ENCODE results near the gene ASPSCR1. TPM values are rescaled to one million over a fixed set of nuclear protein-coding genes. Genes with fewer than 3 reads are reported as not detected.

Gene ASPSCR1
- total and polyA plus RNA-seq, 2 of the 13 experiments (the other 11 are each of a cell fraction or from before 2014, with no cell fraction given) = 274 to 314 TPM

GRCh38 chr17:81959362-81960129 is 17.9 kb upstream of the ASPSCR1 start (continued):
- TF ChIP-seq ZNF788 (CRISPR knock-in tag; IDR thresholded peaks at IDR 0.05; ENCODE audit: borderline replicate concordance) (peak; percentile 40; the same call in 1 of the 2 replicates), TEAD2 (CRISPR knock-in tag; IDR thresholded peaks at IDR 0.05) (no peak), ZFP90 (CRISPR knock-in tag; IDR thresholded peaks at IDR 0.05; ENCODE audit: borderline replicate concordance) (no peak), USF2 (IDR thresholded peaks at IDR 0.05; ENCODE audit: low read depth, low read length) (no peak), USF2 (CRISPR knock-in tag; IDR thresholded peaks at IDR 0.05; ENCODE audit: borderline replicate concordance) (no peak), ZNF746 (CRISPR knock-in tag; IDR thresholded peaks at IDR 0.05) (no peak; the same call in 1 of the 2 replicates), FOSL1 (CRISPR knock-in tag; IDR thresholded peaks at IDR 0.05; ENCODE audit: borderline replicate concordance) (no peak), ZSCAN20 (CRISPR knock-in tag; IDR thresholded peaks at IDR 0.05; ENCODE audit: borderline replicate concordance) (no peak), XRCC5 (optimal IDR thresholded peaks at IDR 0.05; ENCODE audit: low read length) (peak; percentile 74), REXO4 (CRISPR knock-in tag; IDR thresholded peaks at IDR 0.05; ENCODE audit: borderline replicate concordance) (no peak), HCFC1 (IDR thresholded peaks at IDR 0.05; ENCODE audit: low read depth, low read length) (no peak), RXRA (CRISPR knock-in tag; IDR thresholded peaks at IDR 0.05) (peak; percentile 60), CEBPZ (IDR thresholded peaks at IDR 0.05; ENCODE audit: low read length) (no peak)
- TF ChIP-seq, protein P1, sequence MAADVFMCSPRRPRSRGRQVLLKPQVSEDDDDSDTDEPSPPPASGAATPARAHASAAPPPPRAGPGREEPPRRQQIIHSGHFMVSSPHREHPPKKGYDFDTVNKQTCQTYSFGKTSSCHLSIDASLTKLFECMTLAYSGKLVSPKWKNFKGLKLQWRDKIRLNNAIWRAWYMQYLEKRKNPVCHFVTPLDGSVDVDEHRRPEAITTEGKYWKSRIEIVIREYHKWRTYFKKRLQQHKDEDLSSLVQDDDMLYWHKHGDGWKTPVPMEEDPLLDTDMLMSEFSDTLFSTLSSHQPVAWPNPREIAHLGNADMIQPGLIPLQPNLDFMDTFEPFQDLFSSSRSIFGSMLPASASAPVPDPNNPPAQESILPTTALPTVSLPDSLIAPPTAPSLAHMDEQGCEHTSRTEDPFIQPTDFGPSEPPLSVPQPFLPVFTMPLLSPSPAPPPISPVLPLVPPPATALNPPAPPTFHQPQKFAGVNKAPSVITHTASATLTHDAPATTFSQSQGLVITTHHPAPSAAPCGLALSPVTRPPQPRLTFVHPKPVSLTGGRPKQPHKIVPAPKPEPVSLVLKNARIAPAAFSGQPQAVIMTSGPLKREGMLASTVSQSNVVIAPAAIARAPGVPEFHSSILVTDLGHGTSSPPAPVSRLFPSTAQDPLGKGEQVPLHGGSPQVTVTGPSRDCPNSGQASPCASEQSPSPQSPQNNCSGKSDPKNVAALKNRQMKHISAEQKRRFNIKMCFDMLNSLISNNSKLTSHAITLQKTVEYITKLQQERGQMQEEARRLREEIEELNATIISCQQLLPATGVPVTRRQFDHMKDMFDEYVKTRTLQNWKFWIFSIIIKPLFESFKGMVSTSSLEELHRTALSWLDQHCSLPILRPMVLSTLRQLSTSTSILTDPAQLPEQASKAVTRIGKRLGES (CRISPR knock-in tag; IDR thresholded peaks at IDR 0.05; ENCODE audit: borderline replicate concordance) = no peak; the same call in 1 of the 2 replicates
- TF ChIP-seq, protein P2, sequence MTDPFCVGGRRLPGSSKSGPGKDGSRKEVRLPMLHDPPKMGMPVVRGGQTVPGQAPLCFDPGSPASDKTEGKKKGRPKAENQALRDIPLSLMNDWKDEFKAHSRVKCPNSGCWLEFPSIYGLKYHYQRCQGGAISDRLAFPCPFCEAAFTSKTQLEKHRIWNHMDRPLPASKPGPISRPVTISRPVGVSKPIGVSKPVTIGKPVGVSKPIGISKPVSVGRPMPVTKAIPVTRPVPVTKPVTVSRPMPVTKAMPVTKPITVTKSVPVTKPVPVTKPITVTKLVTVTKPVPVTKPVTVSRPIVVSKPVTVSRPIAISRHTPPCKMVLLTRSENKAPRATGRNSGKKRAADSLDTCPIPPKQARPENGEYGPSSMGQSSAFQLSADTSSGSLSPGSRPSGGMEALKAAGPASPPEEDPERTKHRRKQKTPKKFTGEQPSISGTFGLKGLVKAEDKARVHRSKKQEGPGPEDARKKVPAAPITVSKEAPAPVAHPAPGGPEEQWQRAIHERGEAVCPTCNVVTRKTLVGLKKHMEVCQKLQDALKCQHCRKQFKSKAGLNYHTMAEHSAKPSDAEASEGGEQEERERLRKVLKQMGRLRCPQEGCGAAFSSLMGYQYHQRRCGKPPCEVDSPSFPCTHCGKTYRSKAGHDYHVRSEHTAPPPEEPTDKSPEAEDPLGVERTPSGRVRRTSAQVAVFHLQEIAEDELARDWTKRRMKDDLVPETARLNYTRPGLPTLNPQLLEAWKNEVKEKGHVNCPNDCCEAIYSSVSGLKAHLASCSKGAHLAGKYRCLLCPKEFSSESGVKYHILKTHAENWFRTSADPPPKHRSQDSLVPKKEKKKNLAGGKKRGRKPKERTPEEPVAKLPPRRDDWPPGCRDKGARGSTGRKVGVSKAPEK (CRISPR knock-in tag; IDR thresholded peaks at IDR 0.05; ENCODE audit: borderline replicate concordance) = no peak
